Panc1 (cell line): ENCODE measurements around the gene ZFHX3. TPM values are rescaled to one million over a fixed set of nuclear protein-coding genes. Genes with fewer than 3 reads are reported as not detected.

Experiments
- ATAC-seq: fragments of 200-7000 bp; cut with Tn5 transposase; 2 replicates; pipeline ENCODE4 v1.9.1; 2020; ENCODE audit warnings: mild to moderate bottlenecking, moderate library complexity
- BruUV-seq: library from RNA; stranded (reverse); fragments of 400-500 nt; replicated peaks from 2 replicates; lab custom pipeline; 2021; lab: Mats Ljungman, UMichigan
- CTCF ChIA-PET: fragments of 300-600 bp; sonication (Branson Sonifier 250); formaldehyde crosslinking; loops from one replicate; lab custom pipeline; 2022; ENCODE audit warnings: antibody characterized with exemption; lab: Charles Lee
- POLR2A ChIA-PET: fragments of 300-600 bp; sonication (Branson Sonifier 250); formaldehyde crosslinking; loops from one replicate; lab custom pipeline; 2022; ENCODE audit warnings: antibody characterized with exemption; lab: Charles Lee
- DNase-seq: peaks from one replicate; pipeline ENCODE4 v3.0.0-alpha.2; 2010; ENCODE audit warnings: low read depth, low spot score
- H3K27ac ChIP-seq: 2 replicates; pipeline ENCODE4 v1.5.1; 2011; ENCODE audit warnings: mild to moderate bottlenecking, low read length, inconsistent platforms
- H3K27me3 ChIP-seq: fragments of 200-500 bp; sonication (Bioruptor generic); 2 replicates; pipeline ENCODE4 v1.6.0; 2014; ENCODE audit warnings: low read length, inconsistent platforms; ENCODE audit not compliant: control insufficient read depth, insufficient read depth
- H3K36me3 ChIP-seq: fragments of 200-500 bp; sonication (Bioruptor generic); 2 replicates; pipeline ENCODE4 v1.5.1; 2014; ENCODE audit warnings: inconsistent platforms, mild to moderate bottlenecking, low read length, moderate library complexity; ENCODE audit not compliant: control insufficient read depth, insufficient read depth
- H3K4me1 ChIP-seq: 2 replicates; pipeline ENCODE4 v1.5.1; 2011; ENCODE audit warnings: inconsistent platforms, mild to moderate bottlenecking, low read length, moderate library complexity; ENCODE audit not compliant: control insufficient read depth, insufficient read depth
- H3K4me3 ChIP-seq, 2 experiments: 2 replicates each; pipeline ENCODE4 v1.5.1; 2011 to 2012; ENCODE audit warnings: low read depth in 2 of 2, low read length in 2 of 2, mild to moderate bottlenecking in 2 of 2, inconsistent platforms in 1 of 2, moderate library complexity in 1 of 2
- H3K9me3 ChIP-seq: fragments of 200-500 bp; sonication (Bioruptor generic); 2 replicates; pipeline ENCODE4 v1.5.1; 2014; ENCODE audit warnings: low read depth, mild to moderate bottlenecking, inconsistent platforms, low read length, moderate library complexity; ENCODE audit not compliant: control insufficient read depth, insufficient read depth
- POLR2AphosphoS5 ChIP-seq: IDR thresholded peaks from 2 replicates; pipeline ENCODE4 v1.6.1; 2012; ENCODE audit warnings: mild to moderate bottlenecking, low read depth, low read length, moderate library complexity
- SIN3A ChIP-seq: IDR thresholded peaks from 2 replicates; pipeline ENCODE4 v1.6.1; 2012; ENCODE audit warnings: low read depth, mild to moderate bottlenecking, low read length, moderate library complexity, borderline replicate concordance; ENCODE audit not compliant: insufficient read depth
- TCF7L2 ChIP-seq: IDR thresholded peaks from 2 replicates; pipeline ENCODE4 v1.6.1; 2011; ENCODE audit warnings: mild to moderate bottlenecking, low read depth, low read length, inconsistent platforms
- in situ Hi-C: cut with HindIII; loops from 2 replicates; pipeline ENCODE4 v1.10.0; 2016; ENCODE audit warnings: low sequenced_read_pairs, low pct_unique_long_range_greater_than_20kb
- intact Hi-C: fragments of 100-400 bp; cut with micrococcal nuclease; formaldehyde crosslinking; loops from one replicate; pipeline ENCODE4 v1.10.0; 2022; ENCODE audit not compliant: unreplicated experiment
- total RNA-seq: library from RNA; stranded (reverse); gene quantifications from one replicate; pipeline ENCODE4 v1.2.1, GENCODE V29; 2021; ENCODE audit not compliant: unreplicated experiment
- TF ChIP-seq, protein P1 (sequence below), 2 experiments: IDR thresholded peaks; 2 replicates each; pipeline ENCODE4 v1.6.1; 2011 to 2012; ENCODE audit warnings: low read depth in 2 of 2, control low read depth in 1 of 2, low read length in 1 of 2, mild to moderate bottlenecking in 1 of 2, moderate library complexity in 1 of 2; ENCODE audit not compliant: insufficient read depth in 1 of 2
- TF ChIP-seq, protein P2 (sequence below): fragments of 450-650 bp; IDR thresholded peaks from 2 replicates; pipeline ENCODE4 v1.5.1; 2017; ENCODE audit warnings: mild to moderate bottlenecking

The ZFHX3 gene
- total RNA-seq, 1 experiment from 2014 or later = 7.1 TPM

DNA sequence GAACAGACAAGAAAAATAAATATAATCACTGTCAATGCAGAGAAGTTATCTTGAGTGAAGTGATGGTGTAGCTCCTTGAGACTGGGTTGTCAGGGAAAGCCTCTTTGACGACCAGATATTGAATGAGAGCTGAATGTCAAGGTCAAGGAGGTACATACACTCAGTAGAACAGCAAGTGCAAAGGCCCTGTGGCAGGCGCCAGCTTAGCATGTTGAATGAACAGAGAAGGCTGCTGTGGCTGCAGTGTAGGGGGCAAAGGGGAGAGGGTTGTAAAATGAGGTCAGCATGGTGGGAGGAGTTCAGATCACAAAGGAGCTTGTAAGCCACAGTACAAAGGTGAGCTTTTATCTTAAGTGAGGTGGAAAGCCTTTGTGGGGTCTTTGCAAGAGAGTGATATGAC is 111.5 kb downstream of the ZFHX3 start:
- intact Hi-C loops (no loop called here), in situ Hi-C loops (no loop called here)
- Histone ChIP-seq H3K27me3 (no peaks in the 10 kb centered on the region), H3K27ac (no peak overlapping the region), H3K4me1 (no peaks in the 10 kb centered on the region), H3K4me3 (no peak overlapping the region), H3K9me3 (no peaks in the 10 kb centered on the region), H3K36me3 (no peaks in the 10 kb centered on the region)
- DNase-seq (no peak), ATAC-seq (no peak)
- ChIA-PET CTCF (no interaction called here), POLR2A (no interaction called here)
- BruUV-seq = no TSS peak
- TF ChIP-seq SIN3A (no peak), TCF7L2 (no peak), POLR2AphosphoS5 (no peak)
- TF ChIP-seq, protein P1, sequence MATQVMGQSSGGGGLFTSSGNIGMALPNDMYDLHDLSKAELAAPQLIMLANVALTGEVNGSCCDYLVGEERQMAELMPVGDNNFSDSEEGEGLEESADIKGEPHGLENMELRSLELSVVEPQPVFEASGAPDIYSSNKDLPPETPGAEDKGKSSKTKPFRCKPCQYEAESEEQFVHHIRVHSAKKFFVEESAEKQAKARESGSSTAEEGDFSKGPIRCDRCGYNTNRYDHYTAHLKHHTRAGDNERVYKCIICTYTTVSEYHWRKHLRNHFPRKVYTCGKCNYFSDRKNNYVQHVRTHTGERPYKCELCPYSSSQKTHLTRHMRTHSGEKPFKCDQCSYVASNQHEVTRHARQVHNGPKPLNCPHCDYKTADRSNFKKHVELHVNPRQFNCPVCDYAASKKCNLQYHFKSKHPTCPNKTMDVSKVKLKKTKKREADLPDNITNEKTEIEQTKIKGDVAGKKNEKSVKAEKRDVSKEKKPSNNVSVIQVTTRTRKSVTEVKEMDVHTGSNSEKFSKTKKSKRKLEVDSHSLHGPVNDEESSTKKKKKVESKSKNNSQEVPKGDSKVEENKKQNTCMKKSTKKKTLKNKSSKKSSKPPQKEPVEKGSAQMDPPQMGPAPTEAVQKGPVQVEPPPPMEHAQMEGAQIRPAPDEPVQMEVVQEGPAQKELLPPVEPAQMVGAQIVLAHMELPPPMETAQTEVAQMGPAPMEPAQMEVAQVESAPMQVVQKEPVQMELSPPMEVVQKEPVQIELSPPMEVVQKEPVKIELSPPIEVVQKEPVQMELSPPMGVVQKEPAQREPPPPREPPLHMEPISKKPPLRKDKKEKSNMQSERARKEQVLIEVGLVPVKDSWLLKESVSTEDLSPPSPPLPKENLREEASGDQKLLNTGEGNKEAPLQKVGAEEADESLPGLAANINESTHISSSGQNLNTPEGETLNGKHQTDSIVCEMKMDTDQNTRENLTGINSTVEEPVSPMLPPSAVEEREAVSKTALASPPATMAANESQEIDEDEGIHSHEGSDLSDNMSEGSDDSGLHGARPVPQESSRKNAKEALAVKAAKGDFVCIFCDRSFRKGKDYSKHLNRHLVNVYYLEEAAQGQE (IDR thresholded peaks at IDR 0.05; ENCODE audit: insufficient read depth in 1 of 2, low read depth in 2 of 2, low read length in 1 of 2) = no peak
- TF ChIP-seq, protein P2, sequence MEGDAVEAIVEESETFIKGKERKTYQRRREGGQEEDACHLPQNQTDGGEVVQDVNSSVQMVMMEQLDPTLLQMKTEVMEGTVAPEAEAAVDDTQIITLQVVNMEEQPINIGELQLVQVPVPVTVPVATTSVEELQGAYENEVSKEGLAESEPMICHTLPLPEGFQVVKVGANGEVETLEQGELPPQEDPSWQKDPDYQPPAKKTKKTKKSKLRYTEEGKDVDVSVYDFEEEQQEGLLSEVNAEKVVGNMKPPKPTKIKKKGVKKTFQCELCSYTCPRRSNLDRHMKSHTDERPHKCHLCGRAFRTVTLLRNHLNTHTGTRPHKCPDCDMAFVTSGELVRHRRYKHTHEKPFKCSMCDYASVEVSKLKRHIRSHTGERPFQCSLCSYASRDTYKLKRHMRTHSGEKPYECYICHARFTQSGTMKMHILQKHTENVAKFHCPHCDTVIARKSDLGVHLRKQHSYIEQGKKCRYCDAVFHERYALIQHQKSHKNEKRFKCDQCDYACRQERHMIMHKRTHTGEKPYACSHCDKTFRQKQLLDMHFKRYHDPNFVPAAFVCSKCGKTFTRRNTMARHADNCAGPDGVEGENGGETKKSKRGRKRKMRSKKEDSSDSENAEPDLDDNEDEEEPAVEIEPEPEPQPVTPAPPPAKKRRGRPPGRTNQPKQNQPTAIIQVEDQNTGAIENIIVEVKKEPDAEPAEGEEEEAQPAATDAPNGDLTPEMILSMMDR = no peak

DNA sequence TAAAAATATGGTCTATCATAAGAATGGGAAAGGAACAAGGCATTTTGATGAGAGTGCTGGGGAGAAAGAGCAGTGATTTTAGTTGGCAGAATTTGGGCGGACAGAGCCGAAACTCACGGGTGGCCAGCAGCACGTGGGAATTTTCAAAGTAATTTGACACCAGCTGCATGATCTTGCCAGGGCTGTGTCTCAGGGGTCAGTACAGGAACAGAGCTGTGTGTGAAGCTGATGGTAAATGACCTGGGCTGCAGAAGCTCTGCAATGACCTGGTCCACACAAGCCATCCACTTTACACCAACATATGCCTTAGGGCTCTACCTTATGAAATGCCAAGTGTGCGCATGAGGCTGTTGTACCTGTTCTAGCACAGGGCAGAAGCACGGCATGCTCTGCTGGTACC is 112.0 kb downstream of the ZFHX3 start:
- Histone ChIP-seq H3K27ac (no peak overlapping the region), H3K27me3 (no peaks in the 10 kb centered on the region), H3K36me3 (no peaks in the 10 kb centered on the region), H3K4me3 (no peak overlapping the region), H3K4me1 (no peaks in the 10 kb centered on the region), H3K9me3 (no peaks in the 10 kb centered on the region)
- intact Hi-C loops = no loop called here
- TF ChIP-seq, protein P1 (IDR thresholded peaks at IDR 0.05; ENCODE audit: insufficient read depth in 1 of 2, low read depth in 2 of 2, low read length in 1 of 2) = no peak
- no peak for TF ChIP-seq POLR2AphosphoS5
- no peak for TF ChIP-seq TCF7L2
- TF ChIP-seq, protein P2 = no peak
- TF ChIP-seq SIN3A = no peak
- ChIA-PET CTCF (no interaction called here), POLR2A (no interaction called here)
- ATAC-seq (no peak), DNase-seq (no peak)
- in situ Hi-C loops = no loop called here
- BruUV-seq = no TSS peak
